SK-N-SH treated with all-trans-retinoic acid at 6 μM for 48 hours (cell line): ENCODE measurements around the gene ELP4.

Source experiments
- ARNTL ChIP-seq: fragments of 450-650 bp; formaldehyde crosslinking; IDR thresholded peaks from 2 replicates; pipeline ENCODE4 v1.5.0; 2020; ENCODE audit warnings: low read depth, mild to moderate bottlenecking, moderate library complexity, borderline replicate concordance
- CREB5 ChIP-seq: fragments of 250-450 bp; sonication (Bioruptor Pico); IDR thresholded peaks from 2 replicates; pipeline ENCODE4 v1.5.1; 2020; ENCODE audit warnings: low read depth, mild to moderate bottlenecking, moderate library complexity
- ESRRG ChIP-seq: fragments of 250-450 bp; sonication (Bioruptor Pico); IDR thresholded peaks from 2 replicates; pipeline ENCODE4 v1.6.1; 2021; ENCODE audit warnings: mild to moderate bottlenecking
- GLIS3 ChIP-seq: fragments of 250-450 bp; sonication (Bioruptor Pico); IDR thresholded peaks from 2 replicates; pipeline ENCODE4 v1.5.0; 2020; ENCODE audit warnings: mild to moderate bottlenecking, moderate library complexity
- PATZ1 ChIP-seq: fragments of 250-450 bp; sonication (Bioruptor Pico); IDR thresholded peaks from 2 replicates; pipeline ENCODE4 v1.8.0; 2020; ENCODE audit warnings: mild to moderate bottlenecking, moderate library complexity, borderline replicate concordance
- SNAI2 ChIP-seq: fragments of 250-450 bp; sonication (Bioruptor Pico); IDR thresholded peaks from 2 replicates; pipeline ENCODE4 v1.5.0; 2020; ENCODE audit warnings: mild to moderate bottlenecking, moderate library complexity

DNA sequence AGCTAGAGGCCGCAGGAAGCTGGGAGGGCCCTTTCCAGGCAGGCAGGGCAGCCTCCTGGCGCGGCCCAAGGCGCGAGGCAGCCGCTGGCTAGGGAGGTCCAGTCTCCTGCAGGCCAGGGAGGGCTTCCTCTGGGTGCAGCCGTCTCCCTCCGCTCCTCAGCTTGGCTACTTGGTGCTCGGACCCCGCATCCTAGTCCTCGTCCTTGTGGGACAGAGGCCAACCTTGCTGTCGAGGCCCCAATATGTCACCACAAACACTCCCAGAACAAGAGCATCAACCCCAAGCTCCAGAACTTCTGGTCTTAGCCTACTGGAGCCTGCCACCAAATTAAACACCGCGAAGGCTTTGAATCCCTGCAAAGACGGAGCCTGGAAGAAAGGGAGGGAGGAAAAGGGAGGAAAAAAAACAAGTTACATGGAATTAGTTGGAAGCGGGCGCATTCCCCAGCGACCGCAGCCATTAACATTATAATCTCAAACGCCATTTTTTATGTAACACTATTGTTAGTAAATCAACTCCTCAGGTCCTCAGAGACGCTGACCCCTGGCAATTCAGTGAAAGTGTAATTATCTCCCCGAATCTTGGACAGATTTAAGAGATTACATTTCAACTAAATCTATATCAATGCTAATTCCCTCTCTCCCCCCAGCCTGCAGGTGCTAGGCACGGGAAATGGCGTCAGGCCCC lies 314.2 kb downstream of the ELP4 start:
- TF ChIP-seq CREB5, result no peak
- TF ChIP-seq GLIS3, result no peak
- no peak for TF ChIP-seq ARNTL
- TF ChIP-seq SNAI2, result no peak
- TF ChIP-seq ESRRG (CRISPR knock-in tag), result no peak
- no peak for TF ChIP-seq PATZ1 (CRISPR knock-in tag)
